Spinal cord (tissue), 10 donors: Measurements from ENCODE around the gene WDR27. TPM values are rescaled to one million over a fixed set of nuclear protein-coding genes. Genes with fewer than 3 reads are reported as not detected.

Source experiments
- DNase-seq, 6 donors: peaks; one replicate each; pipeline versions ENCODE4 v3.0.0 to v3.0.0-alpha.2; 2013 to 2015; ENCODE audit warnings: low spot score in 6 of 6, low read depth in 4 of 6
- H3K27ac ChIP-seq: one replicate; pipeline ENCODE4 v1.5.1; 2013; ENCODE audit warnings: low read depth, low read length, control low read depth
- H3K27me3 ChIP-seq: one replicate; pipeline ENCODE4 v1.6.1; 2013; ENCODE audit warnings: low read length; ENCODE audit not compliant: control insufficient read depth, insufficient read depth
- H3K36me3 ChIP-seq: one replicate; pipeline ENCODE4 v1.6.1; 2013; ENCODE audit warnings: low read length; ENCODE audit not compliant: control insufficient read depth, insufficient read depth
- H3K4me1 ChIP-seq: one replicate; pipeline ENCODE4 v1.6.1; 2013; ENCODE audit warnings: low read length; ENCODE audit not compliant: control insufficient read depth, insufficient read depth
- H3K4me3 ChIP-seq: one replicate; pipeline ENCODE4 v1.5.1; 2013; ENCODE audit warnings: low read depth, low read length, control low read depth
- H3K9me3 ChIP-seq: one replicate; pipeline ENCODE4 v1.6.1; 2013; ENCODE audit warnings: low read length; ENCODE audit not compliant: control insufficient read depth, insufficient read depth
- WGBS: methylation state at CpG from one replicate; pipeline ENCODE4 v1.1.5; 2013; ENCODE audit warnings: missing lambda C conversion rate; ENCODE audit not compliant: insufficient coverage; 5-methylcytosine and 5-hydroxymethylcytosine counted together
- polyA plus RNA-seq, 2 donors: library from polyadenylated mRNA; unstranded; fragments of 120-200 nt; gene quantifications; one replicate each; pipeline ENCODE4 v1.2.1, GENCODE V29; 2013; ENCODE audit not compliant: insufficient read length in 2 of 2
- total RNA-seq, 2 donors: library from RNA; depleted of rRNA in 1 of 2; stranded (reverse); fragments of 120-200 nt in 1 of 2; fragments of >200 nt in 1 of 2; gene quantifications; one replicate each; pipeline versions ENCODE4 v1.2.3 to v1.2.4, GENCODE V29; 2013 to 2014
- donor health status: healthy.

The WDR27 gene
- total and polyA plus RNA-seq, 4 donors, result 29.5 to 69.3 (median 49.1) TPM

DNA sequence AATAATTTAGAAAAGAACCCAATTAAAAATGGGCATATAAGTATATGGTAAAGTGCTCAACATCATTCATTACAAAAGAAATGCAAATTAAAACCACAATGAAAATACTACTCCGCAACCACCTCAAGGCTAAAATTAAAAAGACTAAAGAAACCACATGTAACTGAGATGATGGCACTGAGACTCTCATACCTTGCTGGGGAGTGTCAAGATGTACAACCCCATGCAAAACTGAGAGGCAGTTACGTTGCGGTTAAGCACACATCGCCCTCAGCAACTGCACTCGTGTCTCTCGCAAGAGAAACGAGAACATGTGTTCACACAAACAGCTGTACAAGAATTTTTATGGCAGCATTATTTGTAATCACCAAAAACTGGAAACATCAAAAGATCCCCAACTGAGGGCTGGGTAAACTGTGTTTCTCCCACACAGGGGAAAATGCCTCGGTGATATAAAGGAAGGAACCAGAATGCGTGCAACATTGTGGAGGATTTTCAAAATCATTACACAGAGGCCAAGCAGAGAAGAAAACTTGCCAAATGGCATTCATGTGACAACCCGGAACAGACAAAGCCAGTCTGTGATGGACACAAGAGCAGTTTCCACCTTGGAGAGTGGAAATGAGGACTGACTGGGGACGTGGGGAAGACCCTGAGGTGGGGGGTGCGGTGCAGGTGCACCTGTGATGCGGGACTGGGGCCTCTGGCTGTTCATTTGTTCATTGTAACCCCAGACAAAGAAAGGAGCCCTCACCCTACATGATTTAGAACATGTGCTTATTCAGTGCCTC, 144.9 kb downstream of the WDR27 start:
- H3K4me3 ChIP-seq, result no peak overlapping the region

DNA sequence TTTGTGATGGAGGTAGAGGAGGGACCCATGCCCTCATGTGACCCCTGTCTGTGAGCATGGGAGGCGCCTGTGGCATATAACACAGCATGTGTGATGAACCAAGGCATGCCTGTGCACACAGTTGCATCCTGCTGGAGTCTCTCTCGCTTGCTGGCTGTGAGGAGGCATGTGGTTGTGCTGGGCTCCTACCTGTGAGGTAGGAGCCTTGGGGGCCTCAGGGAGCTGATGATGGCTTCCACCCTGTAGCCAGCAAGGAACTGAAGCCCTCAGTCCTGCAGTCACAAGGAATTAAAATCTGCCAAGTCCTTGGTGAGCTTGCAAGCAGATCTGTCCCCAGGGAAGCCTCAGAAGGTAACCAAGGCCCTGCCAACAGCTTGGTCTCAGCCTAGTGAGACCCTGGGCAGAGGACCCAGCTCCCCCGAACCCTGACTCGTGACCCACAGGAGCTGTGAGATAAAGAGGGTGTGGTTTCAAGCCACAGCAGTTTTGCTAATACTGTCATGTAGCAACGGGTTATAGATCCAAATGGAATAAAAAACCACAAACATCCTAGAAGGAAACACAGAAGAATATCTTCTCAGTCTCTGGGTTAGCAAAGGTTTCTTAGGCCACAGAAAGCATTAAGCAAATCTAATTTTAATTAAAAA, 145.7 kb downstream of the WDR27 start:
- Histone ChIP-seq H3K27me3 (no peaks in the 10 kb centered on the region), H3K4me3 (no peak overlapping the region), H3K27ac (no peak overlapping the region), H3K4me1 (peaks cover 8% of the 10 kb centered on the region), H3K9me3 (no peaks in the 10 kb centered on the region), H3K36me3 (peaks cover 4% of the 10 kb centered on the region)
- DNase-seq, result no peak
- 94% methylated on average over 4 of the region's 5 CpGs for WGBS

More for the DNA sequence above, 144.9 kb downstream of the WDR27 start:
- H3K27ac ChIP-seq, result no peak overlapping the region
- WGBS, result 68% methylated on average over 9 of the region's 13 CpGs
- no peaks in the 10 kb centered on the region for H3K9me3 ChIP-seq
- peaks cover 4% of the 10 kb centered on the region for H3K36me3 ChIP-seq
- H3K27me3 ChIP-seq, result no peaks in the 10 kb centered on the region
- peaks cover 8% of the 10 kb centered on the region for H3K4me1 ChIP-seq
- DNase-seq, result peak in 1 of 6 donors; percentile 54

DNA sequence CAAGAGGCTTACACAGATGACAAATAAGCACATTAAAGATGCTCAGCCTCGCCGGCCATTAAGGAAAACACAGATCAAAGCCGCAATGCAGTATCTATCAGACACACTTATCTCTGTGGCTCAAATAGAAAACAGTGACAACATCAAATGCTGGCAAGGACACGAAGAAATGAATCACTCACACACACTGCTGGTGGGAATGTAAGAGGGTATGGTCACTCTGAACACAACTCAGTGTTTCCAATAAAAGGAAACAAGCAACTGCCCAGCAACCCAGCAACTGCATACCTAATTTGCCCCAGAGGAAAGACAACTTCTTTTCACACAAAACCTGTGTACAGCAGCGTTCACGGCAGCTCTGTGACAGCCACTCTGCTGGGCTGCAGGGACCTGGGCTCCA, 155.8 kb downstream of the WDR27 start:
- 51% methylated on average over 4 of the region's 6 CpGs for WGBS
- H3K4me3 ChIP-seq, result no peak overlapping the region
- H3K27ac ChIP-seq, result no peak overlapping the region
- no peaks in the 10 kb centered on the region for H3K36me3 ChIP-seq
- peaks cover 9% of the 10 kb centered on the region for H3K9me3 ChIP-seq
- no peaks in the 10 kb centered on the region for H3K4me1 ChIP-seq
- peak in 1 of 6 donors; percentile 7 for DNase-seq
- no peaks in the 10 kb centered on the region for H3K27me3 ChIP-seq

DNA sequence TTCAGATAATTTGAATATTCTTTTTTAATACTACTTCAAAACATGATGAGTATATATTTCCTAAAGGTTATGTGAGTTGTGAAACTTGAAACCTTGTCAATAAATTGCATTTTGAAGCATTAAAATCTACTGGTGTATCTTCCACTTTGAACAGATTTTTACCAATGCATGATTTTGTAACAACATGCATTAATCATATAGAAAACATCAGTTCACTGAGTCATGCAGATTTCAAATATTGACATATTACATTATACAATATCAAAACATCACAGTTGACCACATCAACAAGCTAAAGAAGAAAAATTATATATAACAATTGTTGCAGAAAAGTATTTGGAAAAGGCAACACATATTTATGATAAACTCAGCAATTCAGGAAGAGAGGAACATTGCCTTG, 158.1 kb downstream of the WDR27 start:
- Histone ChIP-seq H3K9me3 (peaks cover 9% of the 10 kb centered on the region), H3K36me3 (no peaks in the 10 kb centered on the region), H3K27me3 (no peaks in the 10 kb centered on the region), H3K27ac (no peak overlapping the region), H3K4me3 (no peak overlapping the region), H3K4me1 (no peaks in the 10 kb centered on the region)
- DNase-seq, result no peak

DNA sequence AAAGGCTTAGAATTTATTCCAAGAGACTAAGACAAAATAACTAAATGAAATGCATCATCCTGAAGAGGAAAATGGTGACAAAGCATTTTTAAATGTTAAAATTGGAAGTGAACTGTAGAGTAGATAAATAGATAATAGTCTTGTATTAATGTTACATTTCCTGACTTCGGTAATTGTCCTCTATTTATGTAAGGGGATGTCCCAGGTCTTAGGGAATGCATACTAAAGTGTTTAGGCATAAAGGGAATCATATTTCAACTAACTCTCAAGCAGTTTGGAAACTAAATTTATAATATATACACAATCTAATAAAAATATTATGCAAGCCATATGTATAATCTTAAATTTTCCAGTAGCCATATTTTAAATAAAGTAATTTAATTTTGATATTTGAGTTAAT, 159.3 kb downstream of the WDR27 start:
- DNase-seq, result no peak
- WGBS, result no CpG with 5 or more reads among the region's 1 CpG

DNA sequence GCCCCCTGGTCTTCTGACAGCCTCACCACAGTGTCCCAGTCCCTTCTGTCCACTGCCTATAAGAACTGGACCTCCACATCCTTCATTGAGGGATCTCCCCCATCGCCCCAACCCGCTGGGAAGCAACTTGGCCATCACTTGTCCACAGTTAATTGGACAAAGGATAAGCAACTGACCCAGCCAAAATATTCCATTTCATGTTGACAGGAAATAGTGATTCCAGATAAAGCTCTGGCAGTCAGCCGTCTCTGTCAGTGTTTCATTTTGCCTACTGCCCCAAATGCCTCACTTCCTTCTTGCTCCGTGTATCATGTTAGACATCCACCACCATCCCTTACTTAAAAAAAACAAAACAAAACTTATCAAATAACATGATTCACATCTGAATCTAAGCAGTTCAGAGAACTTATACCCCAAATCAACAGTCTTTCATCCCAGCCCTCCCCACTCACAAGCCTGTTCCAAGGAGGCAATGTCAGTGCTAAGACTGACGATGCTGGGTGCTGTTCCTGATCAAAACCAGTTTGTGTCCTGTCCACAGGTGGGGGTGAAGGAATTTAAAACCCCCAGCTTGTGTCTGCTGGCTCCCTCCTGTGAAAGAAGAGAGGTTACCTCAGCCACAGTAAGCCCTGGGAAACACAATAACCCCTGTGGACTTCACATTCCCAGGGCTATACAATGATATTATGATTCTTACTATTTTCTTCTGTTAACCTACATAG, 162.5 kb downstream of the WDR27 start:
- H3K36me3 ChIP-seq, result no peaks in the 10 kb centered on the region
- H3K27me3 ChIP-seq, result no peaks in the 10 kb centered on the region
- H3K9me3 ChIP-seq, result no peaks in the 10 kb centered on the region
- H3K27ac ChIP-seq, result no peak overlapping the region
- no peak for DNase-seq
- H3K4me1 ChIP-seq, result no peaks in the 10 kb centered on the region
- H3K4me3 ChIP-seq, result no peak overlapping the region
- 93% methylated on average over 4 of the region's 5 CpGs for WGBS

More for the DNA sequence above, 159.3 kb downstream of the WDR27 start:
- H3K4me3 ChIP-seq, result no peak overlapping the region
- no peaks in the 10 kb centered on the region for H3K36me3 ChIP-seq
- H3K9me3 ChIP-seq, result peaks cover under 1% of the 10 kb centered on the region
- no peaks in the 10 kb centered on the region for H3K27me3 ChIP-seq
- no peak overlapping the region for H3K27ac ChIP-seq
- no peaks in the 10 kb centered on the region for H3K4me1 ChIP-seq

DNA sequence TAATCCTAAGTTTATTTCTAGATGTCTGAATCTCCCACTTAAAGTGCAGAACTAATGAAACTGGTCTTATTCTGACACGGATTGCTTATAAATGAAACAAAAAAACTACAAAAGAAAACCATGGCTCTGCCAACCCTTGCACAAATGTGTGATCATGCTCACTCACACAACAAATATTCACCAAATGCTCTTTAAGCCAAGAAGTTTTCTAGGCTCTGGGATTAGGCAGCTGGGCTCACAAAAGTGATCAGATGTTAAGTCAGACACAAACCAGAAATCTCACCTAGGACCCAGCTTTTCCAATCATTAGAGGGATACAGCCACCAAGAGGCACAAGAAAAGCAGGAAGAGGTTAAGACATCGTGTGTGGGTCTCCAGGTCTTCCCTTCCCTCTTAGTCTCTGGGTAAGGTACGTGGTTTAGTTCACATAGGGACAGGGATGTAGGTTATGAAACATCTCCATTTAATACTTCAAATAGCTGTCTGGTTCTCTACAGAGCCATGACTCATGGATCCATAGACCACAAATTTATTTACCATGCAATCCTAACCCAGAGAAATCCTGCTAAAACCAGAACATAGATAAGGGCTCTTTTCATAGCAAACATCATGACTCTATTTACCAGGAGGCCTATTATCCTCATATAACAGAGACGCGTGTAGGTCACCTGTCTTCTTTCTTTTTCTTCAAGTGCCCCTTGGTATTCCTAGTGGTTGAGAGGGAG, 165.2 kb downstream of the WDR27 start:
- Histone ChIP-seq H3K36me3 (no peaks in the 10 kb centered on the region), H3K27me3 (no peaks in the 10 kb centered on the region), H3K9me3 (peaks cover 2% of the 10 kb centered on the region), H3K27ac (no peak overlapping the region), H3K4me3 (no peak overlapping the region), H3K4me1 (no peaks in the 10 kb centered on the region)
- no peak for DNase-seq
- WGBS, result 67% methylated on average over 1 of the region's 5 CpGs

DNA sequence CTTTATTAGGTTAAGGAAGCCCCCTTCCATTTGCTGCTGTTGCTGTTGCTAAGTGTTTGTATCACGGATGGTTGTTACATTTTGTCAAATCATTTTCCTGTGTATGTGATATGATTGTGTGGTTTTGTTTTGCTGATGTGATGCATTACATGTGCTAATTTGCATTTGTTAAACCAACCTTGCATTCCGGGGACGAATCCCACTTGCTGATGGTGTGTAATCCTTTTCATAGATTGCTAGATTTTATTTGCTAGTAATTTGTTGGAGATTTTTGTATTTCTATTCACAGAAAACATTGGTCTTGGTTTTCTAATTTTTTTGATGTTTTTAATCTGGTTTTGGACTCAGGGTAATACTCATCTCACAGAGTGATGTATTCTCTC, 167.8 kb downstream of the WDR27 start:
- H3K9me3 ChIP-seq, result peaks cover 2% of the 10 kb centered on the region
- H3K27ac ChIP-seq, result no peak overlapping the region
- no peaks in the 10 kb centered on the region for H3K4me1 ChIP-seq
- WGBS, result 80% methylated on average over 1 of the region's 3 CpGs
- no peaks in the 10 kb centered on the region for H3K27me3 ChIP-seq
- H3K36me3 ChIP-seq, result no peaks in the 10 kb centered on the region
- no peak overlapping the region for H3K4me3 ChIP-seq
- no peak for DNase-seq

DNA sequence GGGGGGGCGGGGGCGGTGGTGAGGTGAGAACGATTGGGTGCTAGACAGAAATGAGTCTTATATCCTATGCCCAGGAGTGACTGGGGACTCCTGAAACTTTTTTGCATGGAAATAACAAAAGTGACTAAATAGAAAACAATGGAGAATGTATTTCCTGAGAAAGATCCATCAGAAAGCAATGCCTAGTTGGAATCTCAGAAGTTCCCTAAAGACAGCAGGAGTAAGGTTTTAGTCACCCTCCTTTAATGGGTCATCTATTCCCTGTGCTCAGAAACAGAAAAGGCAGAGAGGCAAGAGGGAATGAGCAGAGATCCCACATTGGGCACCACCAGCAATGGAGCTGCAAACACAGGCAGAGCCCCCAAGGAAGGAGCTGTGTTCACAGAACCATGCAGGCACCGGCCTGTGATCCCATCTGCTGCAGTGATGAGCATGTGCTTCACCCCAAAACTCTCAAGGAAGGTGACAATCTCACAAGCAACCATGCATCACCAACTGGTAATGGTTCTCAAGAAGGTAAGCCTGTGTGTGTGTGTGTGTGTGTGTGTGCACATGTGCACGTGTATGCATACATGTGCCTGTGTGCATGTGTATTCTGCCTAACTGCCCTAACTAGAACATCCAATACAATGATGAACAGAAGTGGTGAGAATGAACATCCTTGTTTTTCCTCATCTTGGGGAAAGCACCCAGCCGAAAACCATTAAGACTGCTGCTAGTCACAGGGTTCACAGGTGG, 168.4 kb downstream of the WDR27 start:
- Histone ChIP-seq H3K4me3 (no peak overlapping the region), H3K9me3 (peaks cover 2% of the 10 kb centered on the region), H3K27ac (no peak overlapping the region), H3K27me3 (no peaks in the 10 kb centered on the region), H3K4me1 (no peaks in the 10 kb centered on the region), H3K36me3 (no peaks in the 10 kb centered on the region)
- DNase-seq, result no peak
- WGBS, result 97% methylated on average over 5 of the region's 6 CpGs
